Fibroblast of skin of abdomen (primary cell): Measurements from ENCODE around the gene TM4SF20.

Experiments used
- DNase-seq: peaks from one replicate; pipeline ENCODE4 v3.0.0-alpha.2; 2013

The TM4SF20 gene

DNA sequence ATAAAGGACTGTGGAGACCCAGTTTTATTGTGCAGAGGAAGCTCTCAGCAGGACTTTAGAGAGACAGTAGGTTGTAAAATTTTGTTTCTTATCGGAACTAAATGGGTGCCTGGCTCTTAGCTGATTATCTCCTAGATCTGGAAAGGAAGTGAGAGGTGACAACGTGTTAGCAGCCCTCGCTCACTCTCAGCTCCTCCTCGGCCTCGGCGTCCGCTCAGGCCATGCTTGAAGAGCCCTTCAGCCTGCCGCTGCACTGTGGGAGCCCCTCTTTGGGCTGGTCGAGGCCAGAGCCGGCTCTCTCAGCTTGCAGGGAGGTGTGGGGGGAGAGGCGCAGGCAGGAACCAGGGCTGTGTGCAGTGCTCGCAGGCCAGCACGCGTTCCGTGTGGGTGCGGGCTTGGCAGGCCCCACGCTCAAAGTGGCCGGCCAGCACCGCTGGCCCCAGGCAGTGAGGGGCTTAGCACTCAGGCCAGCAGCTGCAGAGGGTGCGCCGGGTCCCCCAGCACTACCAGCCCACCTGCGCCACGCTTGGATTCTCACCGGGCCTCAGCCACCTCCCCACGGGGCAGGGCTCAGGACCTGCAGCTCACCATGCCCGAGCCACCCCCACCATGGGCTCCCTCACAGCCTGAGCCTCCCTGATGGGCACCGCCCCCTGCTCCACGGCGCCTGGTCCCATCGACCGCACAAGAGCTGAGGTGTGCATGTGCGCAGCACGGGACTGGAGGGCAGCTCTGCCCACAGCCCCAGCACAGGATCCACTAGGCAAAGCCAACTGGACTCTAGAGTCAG, 58.6 kb downstream of the TM4SF20 start:
- DNase-seq: no peak

DNA sequence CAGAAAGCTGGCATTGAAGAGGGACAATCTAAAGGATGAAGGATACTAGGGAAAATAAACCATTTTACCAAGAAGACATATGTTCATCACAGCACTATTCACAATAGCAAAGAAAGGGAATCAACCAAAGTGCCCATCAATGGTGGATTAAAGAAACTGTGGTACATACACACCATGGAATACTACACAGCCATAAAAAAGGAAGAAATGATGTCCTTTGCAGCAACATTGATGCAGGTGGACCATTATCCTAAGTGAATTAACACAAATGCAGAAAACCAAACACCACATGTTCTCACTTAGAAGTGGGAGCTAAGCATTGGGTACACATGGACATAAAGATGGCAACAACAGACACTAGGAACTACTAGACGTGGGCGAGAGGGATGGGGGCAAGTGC, 61.3 kb downstream of the TM4SF20 start:
- DNase-seq: no peak

DNA sequence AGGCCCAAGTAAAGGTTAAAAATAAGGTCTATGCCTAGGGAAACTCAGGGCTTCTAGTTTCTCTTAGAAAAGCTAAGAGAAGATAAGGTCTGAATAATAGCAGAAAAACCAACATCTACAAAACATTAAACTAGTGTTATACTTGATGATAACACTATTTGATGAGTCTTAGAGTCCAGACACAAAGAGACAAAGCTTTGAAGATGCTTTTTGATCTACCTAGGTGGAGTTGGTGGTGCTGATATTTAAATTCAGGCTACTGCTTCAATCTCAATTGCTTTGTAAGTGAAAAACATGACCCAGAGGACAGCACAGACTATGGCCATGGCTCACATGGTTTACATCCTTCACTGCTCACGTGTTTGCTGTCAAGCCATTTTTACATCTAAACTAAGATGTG, 65.8 kb downstream of the TM4SF20 start:
- no peak for DNase-seq

DNA sequence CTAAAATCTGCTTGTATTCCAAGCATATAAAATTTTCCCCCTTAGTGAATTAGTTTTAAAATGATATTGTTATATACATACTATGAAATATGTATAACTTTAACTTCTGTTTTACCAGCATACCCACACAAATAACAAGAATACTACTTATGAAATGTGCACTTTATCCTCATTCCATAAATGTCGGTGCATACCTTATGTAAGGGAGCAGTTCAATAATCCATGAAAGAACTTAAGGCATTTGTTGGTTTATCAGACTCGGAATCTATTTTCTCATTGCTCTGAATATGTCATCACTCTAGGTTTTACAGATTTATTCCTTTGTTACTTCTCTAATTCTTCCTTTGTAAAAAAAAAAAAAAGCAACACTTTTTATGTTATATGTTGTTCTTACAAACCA, 66.5 kb downstream of the TM4SF20 start:
- no peak for DNase-seq
